H9 (cell line): ENCODE data around the gene ACKR3. TPM values are rescaled to one million over a fixed set of nuclear protein-coding genes. Genes with fewer than 3 reads are reported as not detected.

Experiments used
- DNase-seq: peaks from one replicate; pipeline ENCODE4 v3.0.0-alpha.2; 2017
- H2AFZ ChIP-seq: one replicate; pipeline ENCODE4 v1.6.1; 2013; ENCODE audit warnings: mild to moderate bottlenecking, low read length, control low read depth, moderate library complexity
- H2AK5ac ChIP-seq: 2 replicates; pipeline ENCODE4 v1.6.1; 2013; ENCODE audit warnings: low read length, control low read depth, mixed read lengths; ENCODE audit not compliant: insufficient read length
- H2BK120ac ChIP-seq: one replicate; pipeline ENCODE4 v1.6.1; 2013; ENCODE audit warnings: low read depth, mild to moderate bottlenecking, low read length, control low read depth, inconsistent platforms; ENCODE audit not compliant: poor library complexity, severe bottlenecking
- H2BK12ac ChIP-seq: 2 replicates; pipeline ENCODE4 v1.6.1; 2013; ENCODE audit warnings: low read length, control low read depth, mixed read lengths, low read depth; ENCODE audit not compliant: insufficient read length
- H2BK15ac ChIP-seq: 2 replicates; pipeline ENCODE4 v1.6.1; 2013; ENCODE audit warnings: low read depth, low read length, control low read depth
- H2BK20ac ChIP-seq: one replicate; pipeline ENCODE4 v1.6.1; 2013; ENCODE audit warnings: low read depth, mild to moderate bottlenecking, low read length, control low read depth, inconsistent platforms; ENCODE audit not compliant: poor library complexity, severe bottlenecking
- H2BK5ac ChIP-seq: 2 replicates; pipeline ENCODE4 v1.6.1; 2013; ENCODE audit warnings: low read length, control low read depth, mixed read lengths; ENCODE audit not compliant: insufficient read length
- H3K14ac ChIP-seq: 2 replicates; pipeline ENCODE4 v1.6.1; 2013; ENCODE audit warnings: low read length, control low read depth; ENCODE audit not compliant: insufficient read depth
- H3K18ac ChIP-seq: 2 replicates; pipeline ENCODE4 v1.6.1; 2013; ENCODE audit warnings: low read depth, mild to moderate bottlenecking, mixed read lengths, low read length, control low read depth; ENCODE audit not compliant: insufficient read length
- H3K23ac ChIP-seq: 2 replicates; pipeline ENCODE4 v1.6.1; 2013; ENCODE audit warnings: low read length, control low read depth, mixed read lengths, low read depth; ENCODE audit not compliant: insufficient read length
- H3K23me2 ChIP-seq: 2 replicates; pipeline ENCODE4 v1.6.1; 2013; ENCODE audit warnings: low read depth, mild to moderate bottlenecking, mixed read lengths, low read length, control low read depth; ENCODE audit not compliant: insufficient read length, poor library complexity, severe bottlenecking
- H3K27ac ChIP-seq: 2 replicates; pipeline ENCODE4 v1.5.1; 2013; ENCODE audit warnings: low read length, control low read depth, mixed read lengths, low read depth; ENCODE audit not compliant: insufficient read length
- H3K27me3 ChIP-seq: 2 replicates; pipeline ENCODE4 v1.6.1; 2013; ENCODE audit warnings: low read length, control low read depth, inconsistent platforms; ENCODE audit not compliant: insufficient read depth
- H3K4ac ChIP-seq: 2 replicates; pipeline ENCODE4 v1.6.1; 2013; ENCODE audit warnings: low read depth, mild to moderate bottlenecking, control low read depth, inconsistent platforms, low read length, moderate library complexity
- H3K4me1 ChIP-seq: 2 replicates; pipeline ENCODE4 v1.6.1; 2013; ENCODE audit warnings: low read length, control low read depth, inconsistent platforms; ENCODE audit not compliant: insufficient read depth
- H3K4me2 ChIP-seq: 2 replicates; pipeline ENCODE4 v1.6.1; 2013; ENCODE audit warnings: low read length, control low read depth, mixed read lengths; ENCODE audit not compliant: insufficient read length, insufficient read depth
- H3K56ac ChIP-seq: 2 replicates; pipeline ENCODE4 v1.6.1; 2013; ENCODE audit warnings: low read depth, mild to moderate bottlenecking, mixed read lengths, low read length, control low read depth; ENCODE audit not compliant: insufficient read length
- H3K79me1 ChIP-seq: 2 replicates; pipeline ENCODE4 v1.6.1; 2013; ENCODE audit warnings: low read depth, mild to moderate bottlenecking, moderate library complexity, low read length, control low read depth, inconsistent platforms; ENCODE audit not compliant: insufficient read depth, poor library complexity, severe bottlenecking
- H3K79me2 ChIP-seq: 2 replicates; pipeline ENCODE4 v1.6.1; 2013; ENCODE audit warnings: low read length, control low read depth, inconsistent platforms; ENCODE audit not compliant: insufficient read depth
- H3K9ac ChIP-seq: 2 replicates; pipeline ENCODE4 v1.6.1; 2013; ENCODE audit warnings: low read length, control low read depth, mixed read lengths; ENCODE audit not compliant: insufficient read length; ENCODE audit errors: extremely low read depth
- H3K9me3 ChIP-seq: one replicate; pipeline ENCODE4 v1.6.1; 2013; ENCODE audit warnings: low read depth, low read length, inconsistent platforms; ENCODE audit not compliant: control insufficient read depth
- H3T11ph ChIP-seq: one replicate; pipeline ENCODE4 v1.6.1; 2013; ENCODE audit warnings: mild to moderate bottlenecking, low read length, control low read depth, inconsistent platforms
- H4K20me1 ChIP-seq: one replicate; pipeline ENCODE4 v1.6.1; 2013; ENCODE audit not compliant: control insufficient read depth, insufficient read length, insufficient read depth
- H4K5ac ChIP-seq: 2 replicates; pipeline ENCODE4 v1.6.1; 2013; ENCODE audit warnings: low read depth, mild to moderate bottlenecking, mixed read lengths, low read length, control low read depth; ENCODE audit not compliant: insufficient read length
- H4K8ac ChIP-seq: replicated peaks from 2 replicates; pipeline ENCODE4 v1.6.1; 2013; ENCODE audit warnings: low read length, control low read depth, mixed read lengths, low read depth; ENCODE audit not compliant: insufficient read length
- H4K91ac ChIP-seq: 2 replicates; pipeline ENCODE4 v1.6.1; 2013; ENCODE audit warnings: low read depth, mild to moderate bottlenecking, moderate library complexity, mixed read lengths, low read length, control low read depth; ENCODE audit not compliant: insufficient read length
- H3K27ac Mint-ChIP-seq, 3 experiments: 2 replicates in 2 of 3; 3 replicates in 1 of 3; pipeline ENCODE4 v1.8.0; 2020 to 2021; ENCODE audit warnings: mixed read lengths in 3 of 3, mild to moderate bottlenecking in 1 of 3, moderate library complexity in 1 of 3
- H3K27me3 Mint-ChIP-seq: 2 replicates; pipeline ENCODE4 v1.8.0; 2021; ENCODE audit warnings: low read depth, mild to moderate bottlenecking, moderate library complexity, mixed read lengths
- H3K36me3 Mint-ChIP-seq, 3 experiments: 2 replicates in 2 of 3; 3 replicates in 1 of 3; pipeline ENCODE4 v1.8.0; 2020 to 2021; ENCODE audit warnings: low read depth in 3 of 3, mixed read lengths in 3 of 3; ENCODE audit not compliant: insufficient read depth in 1 of 3
- H3K4me1 Mint-ChIP-seq, 2 experiments: 2 replicates each; pipeline ENCODE4 v1.8.0; 2020; ENCODE audit warnings: mixed read lengths in 2 of 2
- H3K4me3 Mint-ChIP-seq, 2 experiments: 2 replicates in 1 of 2; 3 replicates in 1 of 2; pipeline ENCODE4 v1.8.0; 2020 to 2021; ENCODE audit warnings: mild to moderate bottlenecking in 2 of 2, mixed read lengths in 2 of 2, moderate library complexity in 1 of 2
- H3K9me3 Mint-ChIP-seq, 2 experiments: 2 replicates in 1 of 2; 3 replicates in 1 of 2; pipeline ENCODE4 v1.8.0; 2020; ENCODE audit warnings: mild to moderate bottlenecking in 2 of 2, mixed read lengths in 2 of 2, moderate library complexity in 1 of 2
- WGBS: extraction: QIAGEN DNeasy Blood & Tissue Kit; methylation state at CpG from one replicate; pipeline ENCODE4 v1.1.7; 2013; ENCODE audit warnings: missing lambda C conversion rate, low lambda C conversion rate, mixed read lengths; ENCODE audit not compliant: insufficient read length; ENCODE audit errors: extremely low coverage; 5-methylcytosine and 5-hydroxymethylcytosine counted together
- total RNA-seq: library from RNA; stranded (reverse); gene quantifications from 2 replicates; pipeline ENCODE4 v1.2.1, GENCODE V29; 2021
- TF ChIP-seq, protein P1 (sequence below): fragments of 200-600 bp; sonication (generic); conservative IDR thresholded peaks from 3 replicates; pipeline ENCODE4 v1.8.0; 2021; ENCODE audit warnings: antibody characterized with exemption, mild to moderate bottlenecking

The ACKR3 gene
- total RNA-seq, 1 experiment from 2014 or later, result 0.44 TPM

DNA sequence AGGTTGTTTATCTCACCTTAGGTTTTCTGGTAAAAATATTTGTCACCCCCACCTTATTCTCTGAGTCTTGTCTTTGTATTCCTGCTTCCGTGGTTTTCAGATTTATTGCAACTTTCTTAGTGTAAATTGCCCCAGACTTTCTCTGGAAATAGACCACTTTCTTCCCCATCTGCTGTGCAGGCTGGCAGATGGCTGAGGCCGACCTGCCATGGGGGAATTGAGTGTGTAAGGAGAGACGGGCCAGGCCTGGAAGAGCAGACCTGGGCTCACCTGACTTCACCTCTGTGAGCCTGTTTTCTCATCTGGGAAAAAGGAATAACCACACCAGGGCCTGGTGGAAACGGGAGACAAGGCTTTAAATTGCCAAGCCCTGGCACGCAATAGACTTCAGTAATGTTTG lies 44.9 kb downstream of the ACKR3 start:
- Mint-ChIP-seq H3K36me3 (no peaks in the 10 kb centered on the region; a peak in 1 of 7 replicates), H3K4me1 (peaks cover 2 to 5% of the 10 kb centered on the region in 2 experiments; a peak in 2 of 4 replicates), H3K27me3 (peaks cover 18% of the 10 kb centered on the region), H3K27ac (no peak overlapping the region), H3K9me3 (no peaks in the 10 kb centered on the region), H3K4me3 (peak overlapping the region in 1 of 2 experiments; percentile 34; a peak in 1 of 5 replicates)
- Histone ChIP-seq H3K4ac (no peak overlapping the region), H2BK5ac (no peak overlapping the region), H2AFZ (no peak overlapping the region), H3K79me1 (no peaks in the 10 kb centered on the region), H4K91ac (no peak overlapping the region), H3K56ac (no peak overlapping the region), H3T11ph (no peak overlapping the region), H3K23me2 (no peaks in the 10 kb centered on the region), H2BK20ac (no peak overlapping the region), H3K9ac (no peak overlapping the region), H4K5ac (no peak overlapping the region), H3K14ac (no peak overlapping the region), H2AK5ac (no peak overlapping the region), H3K27me3 (no peaks in the 10 kb centered on the region), H3K9me3 (no peaks in the 10 kb centered on the region), H3K23ac (no peak overlapping the region), H2BK120ac (no peak overlapping the region), H3K27ac (no peak overlapping the region), H3K18ac (no peak overlapping the region), H3K79me2 (no peaks in the 10 kb centered on the region), H4K8ac (no peak overlapping the region), H3K4me2 (no peak overlapping the region), H4K20me1 (no peaks in the 10 kb centered on the region), H2BK15ac (no peak overlapping the region), H3K4me1 (no peaks in the 10 kb centered on the region), H2BK12ac (no peak overlapping the region)
- TF ChIP-seq, protein P1, sequence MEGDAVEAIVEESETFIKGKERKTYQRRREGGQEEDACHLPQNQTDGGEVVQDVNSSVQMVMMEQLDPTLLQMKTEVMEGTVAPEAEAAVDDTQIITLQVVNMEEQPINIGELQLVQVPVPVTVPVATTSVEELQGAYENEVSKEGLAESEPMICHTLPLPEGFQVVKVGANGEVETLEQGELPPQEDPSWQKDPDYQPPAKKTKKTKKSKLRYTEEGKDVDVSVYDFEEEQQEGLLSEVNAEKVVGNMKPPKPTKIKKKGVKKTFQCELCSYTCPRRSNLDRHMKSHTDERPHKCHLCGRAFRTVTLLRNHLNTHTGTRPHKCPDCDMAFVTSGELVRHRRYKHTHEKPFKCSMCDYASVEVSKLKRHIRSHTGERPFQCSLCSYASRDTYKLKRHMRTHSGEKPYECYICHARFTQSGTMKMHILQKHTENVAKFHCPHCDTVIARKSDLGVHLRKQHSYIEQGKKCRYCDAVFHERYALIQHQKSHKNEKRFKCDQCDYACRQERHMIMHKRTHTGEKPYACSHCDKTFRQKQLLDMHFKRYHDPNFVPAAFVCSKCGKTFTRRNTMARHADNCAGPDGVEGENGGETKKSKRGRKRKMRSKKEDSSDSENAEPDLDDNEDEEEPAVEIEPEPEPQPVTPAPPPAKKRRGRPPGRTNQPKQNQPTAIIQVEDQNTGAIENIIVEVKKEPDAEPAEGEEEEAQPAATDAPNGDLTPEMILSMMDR, result no peak
- DNase-seq, result no peak
- no CpG with 5 or more reads among the region's 5 CpGs for WGBS
